Uterus (tissue), 2 donors: ENCODE measurements around the gene SORD.
"Not testable (repeated sequence)": the region's sequence is repeated elsewhere in the genome, so short reads cannot be mapped to it uniquely, and the experiment has no call there.

Experiments
- POLR2A ChIP-seq, 2 donors: fragments of 450-650 bp; IDR thresholded peaks; one replicate each; pipeline ENCODE4 v1.6.1; 2016; ENCODE audit warnings: antibody characterized with exemption in 2 of 2, mild to moderate bottlenecking in 1 of 2, moderate library complexity in 1 of 2
- TF ChIP-seq, protein P1 (sequence below), 4 experiments: fragments of 200-600 bp in 2 of 4; fragments of 450-650 bp in 2 of 4; sonication (generic) in 2 of 4; IDR thresholded peaks; one replicate each; pipeline ENCODE4 v1.5.1; 2016 to 2019; ENCODE audit warnings: antibody characterized with exemption in 4 of 4, mild to moderate bottlenecking in 2 of 4, moderate library complexity in 1 of 4

DNA sequence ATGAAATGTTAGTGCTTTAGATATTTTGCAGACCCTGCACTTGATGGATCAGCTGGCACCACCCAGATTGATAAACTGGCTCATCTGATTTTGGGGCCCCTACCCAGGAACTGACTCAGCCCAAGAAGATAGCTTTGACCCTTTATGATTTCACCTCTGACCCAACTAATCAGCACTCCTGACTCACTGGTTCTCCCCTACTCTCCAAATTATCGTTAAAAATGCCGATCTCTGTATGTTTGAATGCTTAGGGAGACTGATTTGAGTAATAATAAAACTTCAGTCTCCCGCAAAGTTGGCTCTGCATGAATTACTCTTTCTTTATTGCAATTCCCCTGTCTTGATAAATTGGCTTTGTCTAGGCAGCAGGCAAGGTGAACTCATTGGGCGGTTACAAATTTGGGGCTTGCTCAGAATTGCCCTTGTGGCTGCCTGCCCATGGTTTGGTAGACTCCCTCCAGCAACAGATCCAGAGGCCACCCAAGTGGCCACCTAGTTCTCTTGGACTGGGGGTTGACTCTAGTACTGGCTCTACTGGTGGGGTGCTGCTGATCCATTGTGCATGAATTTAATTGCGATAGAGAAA lies 18.3 kb upstream of the SORD start:
- TF ChIP-seq, protein P1, sequence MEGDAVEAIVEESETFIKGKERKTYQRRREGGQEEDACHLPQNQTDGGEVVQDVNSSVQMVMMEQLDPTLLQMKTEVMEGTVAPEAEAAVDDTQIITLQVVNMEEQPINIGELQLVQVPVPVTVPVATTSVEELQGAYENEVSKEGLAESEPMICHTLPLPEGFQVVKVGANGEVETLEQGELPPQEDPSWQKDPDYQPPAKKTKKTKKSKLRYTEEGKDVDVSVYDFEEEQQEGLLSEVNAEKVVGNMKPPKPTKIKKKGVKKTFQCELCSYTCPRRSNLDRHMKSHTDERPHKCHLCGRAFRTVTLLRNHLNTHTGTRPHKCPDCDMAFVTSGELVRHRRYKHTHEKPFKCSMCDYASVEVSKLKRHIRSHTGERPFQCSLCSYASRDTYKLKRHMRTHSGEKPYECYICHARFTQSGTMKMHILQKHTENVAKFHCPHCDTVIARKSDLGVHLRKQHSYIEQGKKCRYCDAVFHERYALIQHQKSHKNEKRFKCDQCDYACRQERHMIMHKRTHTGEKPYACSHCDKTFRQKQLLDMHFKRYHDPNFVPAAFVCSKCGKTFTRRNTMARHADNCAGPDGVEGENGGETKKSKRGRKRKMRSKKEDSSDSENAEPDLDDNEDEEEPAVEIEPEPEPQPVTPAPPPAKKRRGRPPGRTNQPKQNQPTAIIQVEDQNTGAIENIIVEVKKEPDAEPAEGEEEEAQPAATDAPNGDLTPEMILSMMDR (IDR thresholded peaks at IDR 0.05): not testable (repeated sequence)
- TF ChIP-seq POLR2A (IDR thresholded peaks at IDR 0.05): not testable (repeated sequence)
